ENCODE data around the gene ABHD12B. TPM values are rescaled to one million over a fixed set of nuclear protein-coding genes. Genes with fewer than 3 reads are reported as not detected.

Gene ABHD12B
- total RNA-seq, 1 experiment from 2014 or later, result not detected

GRCh38 chr14:50947446-50947845 is 75.6 kb downstream of the ABHD12B start:
- H4K20me1 ChIP-seq (ENCODE audit: insufficient read depth, low read depth, low read length), result no peaks in the 10 kb centered on the region
- no peak overlapping the region for H3K4me3 ChIP-seq (ENCODE audit: low read length)
- no peak overlapping the region for H3K4me2 ChIP-seq (ENCODE audit: low read depth, low read length, poor library complexity, severe bottlenecking)
- DNase-seq, result no peak
- no peak overlapping the region for H3K27ac ChIP-seq (ENCODE audit: low read length)
- no peaks in the 10 kb centered on the region for H3K9me2 ChIP-seq (replicated peaks; ENCODE audit: insufficient read depth, low read length)
- no peaks in the 10 kb centered on the region for H3K9me3 ChIP-seq (ENCODE audit: low read length)
- no peaks in the 10 kb centered on the region for H3K27me3 ChIP-seq (ENCODE audit: low read length)
- no peaks in the 10 kb centered on the region for H3K36me3 ChIP-seq (ENCODE audit: insufficient read depth, low read length)
- no peaks in the 10 kb centered on the region for H3K79me2 ChIP-seq (ENCODE audit: low read length)
- no peak overlapping the region for H3K9ac ChIP-seq (ENCODE audit: low read length)
- H2AFZ ChIP-seq (ENCODE audit: low read length), result no peak overlapping the region
- no peaks in the 10 kb centered on the region for H3K4me1 ChIP-seq (ENCODE audit: low read length)

- no peak overlapping the region for H3K4me3 ChIP-seq (ENCODE audit: low read length)
- H3K9me3 ChIP-seq (ENCODE audit: low read length), result no peaks in the 10 kb centered on the region
- H3K9me2 ChIP-seq (replicated peaks; ENCODE audit: insufficient read depth, low read length), result no peaks in the 10 kb centered on the region
- no peaks in the 10 kb centered on the region for H3K27me3 ChIP-seq (ENCODE audit: low read length)
- H3K9ac ChIP-seq (ENCODE audit: low read length), result no peak overlapping the region
- no peaks in the 10 kb centered on the region for H3K36me3 ChIP-seq (ENCODE audit: insufficient read depth, low read length)
- no peak overlapping the region for H3K4me2 ChIP-seq (ENCODE audit: low read depth, low read length, poor library complexity, severe bottlenecking)
- H3K4me1 ChIP-seq (ENCODE audit: low read length), result no peaks in the 10 kb centered on the region
- no peaks in the 10 kb centered on the region for H3K79me2 ChIP-seq (ENCODE audit: low read length)
- H3K27ac ChIP-seq (ENCODE audit: low read length), result no peak overlapping the region
- DNase-seq, result no peak
- no peak overlapping the region for H2AFZ ChIP-seq (ENCODE audit: low read length)
- H4K20me1 ChIP-seq (ENCODE audit: insufficient read depth, low read depth, low read length), result no peaks in the 10 kb centered on the region
Measured at GRCh38 chr14:50948205-50948604, 76.4 kb downstream of the ABHD12B start.

- no peaks in the 10 kb centered on the region for H3K27me3 ChIP-seq (ENCODE audit: low read length)
- no peaks in the 10 kb centered on the region for H3K36me3 ChIP-seq (ENCODE audit: insufficient read depth, low read length)
- H4K20me1 ChIP-seq (ENCODE audit: insufficient read depth, low read depth, low read length), result no peaks in the 10 kb centered on the region
- no peak for DNase-seq
- no peak overlapping the region for H2AFZ ChIP-seq (ENCODE audit: low read length)
- H3K9me2 ChIP-seq (replicated peaks; ENCODE audit: insufficient read depth, low read length), result no peaks in the 10 kb centered on the region
- no peak overlapping the region for H3K4me2 ChIP-seq (ENCODE audit: low read depth, low read length, poor library complexity, severe bottlenecking)
- H3K4me3 ChIP-seq (ENCODE audit: low read length), result no peak overlapping the region
- no peak overlapping the region for H3K27ac ChIP-seq (ENCODE audit: low read length)
- H3K9me3 ChIP-seq (ENCODE audit: low read length), result no peaks in the 10 kb centered on the region
- no peak overlapping the region for H3K9ac ChIP-seq (ENCODE audit: low read length)
- H3K79me2 ChIP-seq (ENCODE audit: low read length), result no peaks in the 10 kb centered on the region
- H3K4me1 ChIP-seq (ENCODE audit: low read length), result no peaks in the 10 kb centered on the region
Measured at GRCh38 chr14:50951032-50951431, 79.2 kb downstream of the ABHD12B start.

DNA sequence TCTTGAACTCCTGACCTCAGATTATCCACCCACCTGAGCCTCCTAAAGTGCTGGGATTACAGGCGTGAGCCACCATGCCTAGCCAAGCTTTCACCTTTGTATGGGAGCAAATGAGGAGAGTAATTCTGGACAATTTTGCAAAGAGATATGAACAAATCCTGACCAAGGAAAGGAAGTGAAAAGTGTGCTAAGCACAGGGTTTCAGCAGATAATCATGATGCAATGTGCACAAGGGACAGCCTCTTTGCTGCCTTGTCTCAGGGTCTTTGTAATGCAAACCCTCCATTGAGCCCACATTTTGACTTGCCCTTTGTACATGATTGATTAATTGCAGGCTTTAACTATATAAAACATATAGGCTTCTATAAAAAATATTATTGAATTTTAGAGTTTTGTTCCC is 81.6 kb downstream of the ABHD12B start:
- H3K36me3 ChIP-seq (ENCODE audit: insufficient read depth, low read length), result no peaks in the 10 kb centered on the region
- DNase-seq, result no peak
- H3K27me3 ChIP-seq (ENCODE audit: low read length), result no peaks in the 10 kb centered on the region
- H3K4me2 ChIP-seq (ENCODE audit: low read depth, low read length, poor library complexity, severe bottlenecking), result no peak overlapping the region
- no peaks in the 10 kb centered on the region for H3K9me3 ChIP-seq (ENCODE audit: low read length)
- H3K27ac ChIP-seq (ENCODE audit: low read length), result no peak overlapping the region
- no peak overlapping the region for H3K9ac ChIP-seq (ENCODE audit: low read length)
- no peak overlapping the region for H3K4me3 ChIP-seq (ENCODE audit: low read length)
- H4K20me1 ChIP-seq (ENCODE audit: insufficient read depth, low read depth, low read length), result no peaks in the 10 kb centered on the region
- no peaks in the 10 kb centered on the region for H3K79me2 ChIP-seq (ENCODE audit: low read length)
- H2AFZ ChIP-seq (ENCODE audit: low read length), result no peak overlapping the region
- H3K9me2 ChIP-seq (replicated peaks; ENCODE audit: insufficient read depth, low read length), result no peaks in the 10 kb centered on the region
- H3K4me1 ChIP-seq (ENCODE audit: low read length), result no peaks in the 10 kb centered on the region

Small RNA genes within 50 kb of the gene (small RNA-seq; reads per million reads assigned to genes)
- gene RF00593, result not detected

Other genes with a start within 250 kb of the ABHD12B start
- 14.7 and 22.0 TPM in 2 replicates for gene SAV1, start 203.7 kb upstream of the ABHD12B start, total RNA-seq (2014; rRNA removed; shearing (Covaris generic); ENCODE audit: low replicate concordance)
- gene NIN, start 40.9 kb upstream of the ABHD12B start, total RNA-seq (2014; rRNA removed; shearing (Covaris generic); ENCODE audit: low replicate concordance), result 59.4 and 85.6 TPM in 2 replicates
- not detected in 2 replicates for gene PYGL, start 72.4 kb downstream of the ABHD12B start, total RNA-seq (2014; rRNA removed; shearing (Covaris generic); ENCODE audit: low replicate concordance)
- 0.63 and 1.7 TPM in 2 replicates for gene TRIM9, start 223.1 kb downstream of the ABHD12B start, total RNA-seq (2014; rRNA removed; shearing (Covaris generic); ENCODE audit: low replicate concordance)